ENCODE data around the gene ZNF566.
"Not testable (repeated sequence)": the region's sequence is repeated elsewhere in the genome, so short reads cannot be mapped to it uniquely, and the experiment has no call there.

The ZNF566 gene

GRCh38 chr19:36489118-36489919 is at the start of gene ZNF566:
Gene ZNF566 (minus strand): TSS chr19:36489561. CDS start chr19:36476557, 13,004 bp downstream.
- DNase-seq: peak; percentile 90 to 94

DNA sequence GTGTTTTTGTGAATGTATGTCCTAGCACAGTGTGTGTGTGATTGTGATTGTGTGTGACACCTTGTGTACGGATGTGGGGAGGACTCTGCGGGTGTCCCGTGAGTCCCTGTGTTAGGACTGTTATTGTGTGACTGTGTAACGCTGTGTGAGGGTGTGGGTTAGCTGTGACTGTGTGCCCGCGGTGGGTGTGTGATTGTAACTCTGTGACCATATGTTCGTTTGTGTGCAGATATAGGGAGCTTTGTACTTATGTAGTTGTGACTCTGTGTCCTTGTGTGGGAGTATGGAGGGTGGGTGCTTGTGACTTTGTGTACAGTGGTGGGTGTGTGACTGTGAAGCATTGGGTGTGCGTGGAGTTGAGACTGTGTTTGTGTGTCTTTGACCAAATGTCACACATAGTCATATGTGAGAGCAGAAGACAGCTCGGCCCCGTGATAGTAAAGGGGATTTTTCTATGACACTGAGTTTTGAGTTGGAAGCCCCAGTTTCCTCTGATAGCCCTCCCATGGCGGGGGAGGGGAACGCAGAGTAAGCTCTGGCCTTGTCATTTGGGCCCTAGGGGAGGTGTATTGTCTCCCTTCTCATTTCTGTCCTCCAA is 39.7 kb upstream of the ZNF566 start:
- DNase-seq: peak; percentile 18 to 26

DNA sequence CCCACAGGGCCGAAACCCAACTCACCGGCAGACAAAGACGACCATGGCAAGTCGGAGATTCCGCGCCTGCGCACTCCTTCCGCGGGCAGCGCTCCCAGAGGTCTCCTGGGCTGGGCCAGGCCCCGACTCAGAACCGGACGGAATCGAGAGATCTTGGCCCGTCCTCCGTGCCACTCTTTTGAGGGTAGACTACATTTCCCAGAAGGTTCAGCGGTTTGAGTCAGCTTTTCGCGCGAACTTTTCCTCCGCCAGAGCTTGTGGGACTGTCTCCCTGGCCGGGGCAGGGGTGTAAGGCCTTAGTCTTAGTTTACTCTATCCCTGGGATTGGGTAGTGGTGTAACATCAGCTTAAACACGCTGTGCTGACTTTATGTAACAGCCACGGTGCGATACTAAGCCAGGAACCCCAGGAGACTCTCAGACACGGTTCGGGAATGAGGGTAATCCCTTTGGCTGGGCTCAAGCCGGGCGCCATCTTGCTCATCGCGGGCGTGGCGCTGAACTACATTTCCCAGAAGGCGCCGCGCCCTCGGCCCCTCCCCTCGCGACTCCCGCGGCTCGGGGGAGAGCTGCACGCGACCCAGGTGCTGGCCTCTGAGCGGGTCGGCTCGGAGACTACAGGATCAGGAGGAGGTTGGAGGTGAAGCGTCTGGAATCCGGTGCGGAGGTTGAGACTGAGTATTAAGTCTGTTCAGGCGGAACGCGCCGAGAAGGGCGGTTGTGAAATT is 39.0 kb upstream of the ZNF566 start, which contains the start of gene ZNF260:
ZNF260 (minus strand) TSS at position 78 of the 727 bp plus-strand sequence. CDS start 13,033 bp downstream, outside the sequence.
- DNase-seq: peak; percentile 95

DNA sequence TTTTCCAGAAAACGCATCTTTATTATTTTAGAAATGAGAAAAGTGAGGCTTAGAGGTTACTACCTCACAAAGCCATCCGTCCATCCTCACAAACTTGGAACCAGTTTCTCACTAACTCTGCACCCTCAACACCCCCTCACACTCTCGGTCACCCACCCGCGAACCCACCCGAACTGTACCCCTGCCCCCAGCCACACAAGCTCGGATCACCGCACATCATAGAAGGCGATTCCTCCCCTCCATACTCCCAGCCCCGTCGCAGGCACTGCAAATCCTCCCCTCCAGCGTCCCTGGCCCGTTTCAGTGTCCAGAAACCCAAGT is 38.5 kb upstream of the ZNF566 start:
- no peak for DNase-seq

- DNase-seq: no peak
Measured at GRCh38 chr19:36527341-36527740, 38.0 kb upstream of the ZNF566 start.

GRCh38 chr19:36526581-36526980 is 37.2 kb upstream of the ZNF566 start:
- no peak for DNase-seq

GRCh38 chr19:36524617-36525016 is 35.3 kb upstream of the ZNF566 start:
- no peak for DNase-seq

GRCh38 chr19:36514012-36514612 is 24.8 kb upstream of the ZNF566 start:
- DNase-seq: no peak

GRCh38 chr19:36508325-36508724 is 19.0 kb upstream of the ZNF566 start:
- DNase-seq: no peak

DNA sequence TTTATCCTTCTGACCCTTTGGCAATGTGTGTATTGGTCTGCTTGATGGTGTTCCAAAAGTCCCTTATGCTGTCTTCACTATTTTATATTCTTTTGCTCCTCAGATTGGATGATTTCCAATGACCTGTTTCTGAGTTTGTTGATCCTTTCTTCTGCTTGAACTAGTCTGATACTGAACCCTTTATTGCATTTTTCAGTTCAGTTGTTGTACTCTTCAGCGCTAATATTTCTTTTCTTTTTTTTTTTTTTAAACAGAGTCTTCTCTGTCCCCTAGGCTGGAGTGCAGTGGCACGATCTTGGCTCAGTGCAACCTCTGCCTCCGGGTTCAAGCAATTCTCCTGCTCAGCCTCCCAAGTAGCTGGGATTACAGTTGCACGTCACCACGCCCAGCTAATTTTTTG is 12.6 kb upstream of the ZNF566 start:
- DNase-seq: no peak

DNA sequence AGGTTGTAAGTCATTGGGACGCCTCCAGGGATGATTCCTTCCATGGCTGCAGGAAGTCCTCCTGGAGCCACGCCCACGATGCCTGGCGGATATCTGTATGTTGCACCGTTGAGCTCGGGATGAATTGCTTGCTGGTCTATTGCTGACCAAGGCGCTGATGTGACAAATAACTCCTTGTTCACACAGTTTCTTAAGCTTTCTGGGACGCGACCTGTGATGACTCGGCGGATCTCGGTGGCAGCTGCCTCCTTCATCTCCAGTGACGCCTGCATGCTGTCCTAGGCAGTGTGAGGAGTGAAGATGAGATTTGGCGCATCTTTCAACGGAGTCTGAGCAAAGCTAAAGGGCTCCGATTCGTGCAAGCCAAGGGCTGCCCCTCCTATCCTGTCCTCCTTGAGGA is 7.6 kb upstream of the ZNF566 start:
- no peak for DNase-seq

DNA sequence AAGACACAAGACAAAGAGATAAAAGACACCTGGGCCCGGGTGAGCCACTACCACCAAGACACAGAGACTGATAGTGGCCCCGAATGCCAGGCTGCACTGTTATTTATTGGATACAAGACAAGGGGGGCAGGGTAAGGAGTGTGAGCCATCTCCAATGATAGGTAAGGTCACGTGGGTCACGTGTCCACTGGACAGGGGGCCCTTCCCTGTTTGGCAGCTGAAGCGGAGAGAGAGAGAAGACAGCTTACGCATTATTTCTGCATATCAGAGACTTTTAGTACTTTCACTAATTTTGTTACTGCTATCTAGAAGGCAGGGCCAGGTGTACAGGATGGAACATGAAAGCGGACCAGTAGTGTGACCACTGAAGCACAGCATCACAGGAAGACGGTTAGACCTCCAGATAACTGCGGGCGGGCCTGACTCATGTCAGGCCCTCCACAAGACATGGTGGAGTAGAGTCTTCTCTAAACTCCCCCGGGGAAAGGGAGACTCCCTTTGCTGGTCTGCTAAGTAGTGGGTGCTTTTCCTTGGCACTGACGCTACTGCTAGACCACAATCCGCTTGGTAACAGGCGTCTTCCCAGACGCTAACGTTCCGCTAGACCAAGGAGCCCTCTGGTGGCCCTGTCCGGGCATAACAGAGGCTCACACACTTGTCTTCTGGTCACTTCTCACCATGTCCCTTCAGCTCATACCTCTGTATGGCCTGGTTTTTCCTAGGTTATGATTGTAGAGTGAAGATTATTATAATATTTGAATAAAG is 3.5 kb upstream of the ZNF566 start:
- DNase-seq: peak; percentile 23 to 40

GRCh38 chr19:36490846-36491245 is 1.5 kb upstream of the ZNF566 start:
- DNase-seq: not testable (repeated sequence)

- peak; percentile 71 to 75 for DNase-seq
Measured at GRCh38 chr19:36489920-36490415, 607 bp upstream of the ZNF566 start.

- DNase-seq: peak in 1 of 2 donors; percentile 44
Measured at GRCh38 chr19:36488846-36489117, 579 bp downstream of the ZNF566 start.

- no peak for DNase-seq
Measured at GRCh38 chr19:36488118-36488845, 1.1 kb downstream of the ZNF566 start.

GRCh38 chr19:36483653-36484052 is 5.7 kb downstream of the ZNF566 start:
- no peak for DNase-seq

DNA sequence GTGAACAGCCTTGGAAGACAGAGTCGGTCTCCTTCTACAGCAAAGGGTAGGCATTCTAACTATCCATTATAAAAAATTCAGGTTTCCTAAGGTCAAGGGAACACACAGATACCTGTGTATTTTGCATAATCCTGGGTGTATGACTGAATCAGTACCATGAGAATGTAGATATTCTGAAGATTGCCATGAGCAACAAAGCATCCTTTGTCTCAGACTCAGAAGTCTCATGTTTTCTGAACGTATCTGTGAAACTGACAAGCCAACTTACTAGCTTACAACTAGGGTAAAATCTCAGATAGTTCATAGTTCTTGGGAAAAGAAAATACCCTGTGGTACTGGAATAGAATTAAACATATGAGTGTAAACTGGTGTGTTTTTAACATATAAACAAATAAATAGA is 6.5 kb downstream of the ZNF566 start:
- DNase-seq: no peak

- DNase-seq: no peak
Measured at GRCh38 chr19:36460046-36460445, 29.3 kb downstream of the ZNF566 start.

DNA sequence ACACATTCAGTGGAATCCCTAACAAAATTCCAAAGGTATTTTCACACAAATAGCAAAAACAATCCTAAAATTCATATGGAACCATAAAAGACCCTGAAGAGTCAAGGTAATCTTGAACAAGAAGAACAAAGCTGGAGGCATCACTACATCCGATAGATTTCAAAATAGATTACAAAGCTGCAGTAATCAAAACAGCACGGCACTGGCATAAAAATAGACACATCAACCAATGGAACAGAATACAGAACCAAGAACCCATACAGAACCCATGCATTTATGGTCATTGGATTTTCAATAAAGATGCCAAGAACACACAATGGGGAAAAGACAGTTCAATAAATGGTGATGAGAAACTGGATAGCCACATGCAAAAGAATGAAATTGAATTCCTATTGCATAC is 32.5 kb downstream of the ZNF566 start:
- DNase-seq: no peak

- no peak for DNase-seq
Measured at GRCh38 chr19:36449059-36449670, 40.2 kb downstream of the ZNF566 start.

- DNase-seq: no peak
Measured at GRCh38 chr19:36441339-36441738, 48.0 kb downstream of the ZNF566 start.
